ENCODE data around the gene PSMD1. TPM values are rescaled to one million over a fixed set of nuclear protein-coding genes. Genes with fewer than 3 reads are reported as not detected.

The PSMD1 gene
- polyA plus RNA-seq, 1 donor from 2014 or later: 83.8 TPM

DNA sequence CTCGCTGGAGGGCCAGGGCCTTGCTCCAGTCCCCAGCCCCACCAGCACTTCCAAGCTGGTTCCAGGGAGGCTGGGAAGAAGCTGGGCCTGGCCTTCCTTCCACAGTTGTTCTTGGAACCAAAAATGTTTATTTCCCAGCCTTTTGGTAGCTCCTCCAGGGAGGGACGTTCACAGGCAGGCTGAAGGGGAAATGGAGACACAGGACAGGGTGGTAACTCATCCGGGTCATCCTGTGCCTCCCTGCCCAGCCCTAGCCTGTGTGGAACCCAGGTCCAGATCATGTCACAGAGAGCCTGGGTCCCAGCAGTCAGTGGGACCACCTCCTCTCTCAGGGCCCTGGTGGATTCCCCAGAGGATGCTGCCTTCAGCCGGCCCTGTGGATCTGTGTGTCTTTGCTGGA lies 129.2 kb downstream of the PSMD1 start:
- TF ChIP-seq EZH2 (IDR thresholded peaks at IDR 0.05; ENCODE audit: borderline replicate concordance, insufficient read depth, low read length, poor library complexity, severe bottlenecking) (no peak), MXI1 (conservative IDR thresholded peaks at IDR 0.05; ENCODE audit: poor library complexity, severe bottlenecking) (no peak), TAF1 (IDR thresholded peaks at IDR 0.05; ENCODE audit: low read depth) (no peak), RAD21 (conservative IDR thresholded peaks at IDR 0.05) (no peak), EP300 (conservative IDR thresholded peaks at IDR 0.05; ENCODE audit: poor library complexity, severe bottlenecking) (no peak), SMC3 (conservative IDR thresholded peaks at IDR 0.05; ENCODE audit: poor library complexity) (no peak), POLR2AphosphoS5 (IDR thresholded peaks at IDR 0.05) (no peak), REST (IDR thresholded peaks at IDR 0.05; ENCODE audit: borderline replicate concordance) (no peak)
- TF ChIP-seq, protein P1, sequence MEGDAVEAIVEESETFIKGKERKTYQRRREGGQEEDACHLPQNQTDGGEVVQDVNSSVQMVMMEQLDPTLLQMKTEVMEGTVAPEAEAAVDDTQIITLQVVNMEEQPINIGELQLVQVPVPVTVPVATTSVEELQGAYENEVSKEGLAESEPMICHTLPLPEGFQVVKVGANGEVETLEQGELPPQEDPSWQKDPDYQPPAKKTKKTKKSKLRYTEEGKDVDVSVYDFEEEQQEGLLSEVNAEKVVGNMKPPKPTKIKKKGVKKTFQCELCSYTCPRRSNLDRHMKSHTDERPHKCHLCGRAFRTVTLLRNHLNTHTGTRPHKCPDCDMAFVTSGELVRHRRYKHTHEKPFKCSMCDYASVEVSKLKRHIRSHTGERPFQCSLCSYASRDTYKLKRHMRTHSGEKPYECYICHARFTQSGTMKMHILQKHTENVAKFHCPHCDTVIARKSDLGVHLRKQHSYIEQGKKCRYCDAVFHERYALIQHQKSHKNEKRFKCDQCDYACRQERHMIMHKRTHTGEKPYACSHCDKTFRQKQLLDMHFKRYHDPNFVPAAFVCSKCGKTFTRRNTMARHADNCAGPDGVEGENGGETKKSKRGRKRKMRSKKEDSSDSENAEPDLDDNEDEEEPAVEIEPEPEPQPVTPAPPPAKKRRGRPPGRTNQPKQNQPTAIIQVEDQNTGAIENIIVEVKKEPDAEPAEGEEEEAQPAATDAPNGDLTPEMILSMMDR (IDR thresholded peaks at IDR 0.05; ENCODE audit: poor library complexity, severe bottlenecking): no peak
- Histone ChIP-seq H2AFZ (ENCODE audit: low read depth, low read length) (no peak overlapping the region), H3F3A (ENCODE audit: insufficient read depth, low read length, poor library complexity, severe bottlenecking) (no peaks in the 10 kb centered on the region), H3K9me2 (ENCODE audit: insufficient read depth, low read length) (no peaks in the 10 kb centered on the region), H3K36me3 (ENCODE audit: insufficient read depth, low read length) (no peaks in the 10 kb centered on the region), H3K4me2 (ENCODE audit: low read length) (no peak overlapping the region), H3K27ac (ENCODE audit: low read length) (no peak overlapping the region), H3K9me3 (ENCODE audit: low read length) (no peaks in the 10 kb centered on the region), H4K20me1 (ENCODE audit: insufficient read depth) (no peaks in the 10 kb centered on the region), H3K27me3 (ENCODE audit: insufficient read depth, low read depth, low read length) (no peaks in the 10 kb centered on the region), H3K9ac (ENCODE audit: low read length) (no peak overlapping the region), H3K79me2 (replicated peaks; ENCODE audit: insufficient read depth, low read length) (no peaks in the 10 kb centered on the region), H3K4me3 (ENCODE audit: low read length) (no peak overlapping the region)

GRCh38 chr2:231186325-231186724 lies 129.7 kb downstream of the PSMD1 start:
- Histone ChIP-seq H3K9me2 (ENCODE audit: insufficient read depth, low read length) (no peaks in the 10 kb centered on the region), H3K27me3 (ENCODE audit: insufficient read depth, low read depth, low read length) (no peaks in the 10 kb centered on the region), H3F3A (ENCODE audit: insufficient read depth, low read length, poor library complexity, severe bottlenecking) (no peaks in the 10 kb centered on the region), H3K4me2 (ENCODE audit: low read length) (no peak overlapping the region), H2AFZ (ENCODE audit: low read depth, low read length) (no peak overlapping the region), H4K20me1 (ENCODE audit: insufficient read depth) (no peaks in the 10 kb centered on the region), H3K27ac (ENCODE audit: low read length) (no peak overlapping the region), H3K9ac (ENCODE audit: low read length) (no peak overlapping the region), H3K79me2 (replicated peaks; ENCODE audit: insufficient read depth, low read length) (no peaks in the 10 kb centered on the region), H3K9me3 (ENCODE audit: low read length) (no peaks in the 10 kb centered on the region), H3K4me3 (ENCODE audit: low read length) (no peak overlapping the region), H3K36me3 (ENCODE audit: insufficient read depth, low read length) (no peaks in the 10 kb centered on the region)
- TF ChIP-seq TAF1 (IDR thresholded peaks at IDR 0.05; ENCODE audit: low read depth) (no peak), POLR2AphosphoS5 (IDR thresholded peaks at IDR 0.05) (no peak), REST (IDR thresholded peaks at IDR 0.05; ENCODE audit: borderline replicate concordance) (no peak), MXI1 (conservative IDR thresholded peaks at IDR 0.05; ENCODE audit: poor library complexity, severe bottlenecking) (no peak), SMC3 (conservative IDR thresholded peaks at IDR 0.05; ENCODE audit: poor library complexity) (no peak), EP300 (conservative IDR thresholded peaks at IDR 0.05; ENCODE audit: poor library complexity, severe bottlenecking) (no peak), RAD21 (conservative IDR thresholded peaks at IDR 0.05) (no peak), EZH2 (IDR thresholded peaks at IDR 0.05; ENCODE audit: borderline replicate concordance, insufficient read depth, low read length, poor library complexity, severe bottlenecking) (no peak)
- TF ChIP-seq, protein P1 (IDR thresholded peaks at IDR 0.05; ENCODE audit: poor library complexity, severe bottlenecking): no peak
